HG02571 (cell line): ENCODE results near the gene STKLD1.
"Not testable (repeated sequence)": the region's sequence is repeated elsewhere in the genome, so short reads cannot be mapped to it uniquely, and the experiment has no call there.

Experiments used
- ATAC-seq: cut with Tn5 transposase; IDR thresholded peaks from one replicate; pipeline ENCODE4 v1.9.1; 2021; ENCODE audit warnings: mild to moderate bottlenecking, moderate library complexity; ENCODE audit not compliant: unreplicated experiment

The STKLD1 gene

DNA sequence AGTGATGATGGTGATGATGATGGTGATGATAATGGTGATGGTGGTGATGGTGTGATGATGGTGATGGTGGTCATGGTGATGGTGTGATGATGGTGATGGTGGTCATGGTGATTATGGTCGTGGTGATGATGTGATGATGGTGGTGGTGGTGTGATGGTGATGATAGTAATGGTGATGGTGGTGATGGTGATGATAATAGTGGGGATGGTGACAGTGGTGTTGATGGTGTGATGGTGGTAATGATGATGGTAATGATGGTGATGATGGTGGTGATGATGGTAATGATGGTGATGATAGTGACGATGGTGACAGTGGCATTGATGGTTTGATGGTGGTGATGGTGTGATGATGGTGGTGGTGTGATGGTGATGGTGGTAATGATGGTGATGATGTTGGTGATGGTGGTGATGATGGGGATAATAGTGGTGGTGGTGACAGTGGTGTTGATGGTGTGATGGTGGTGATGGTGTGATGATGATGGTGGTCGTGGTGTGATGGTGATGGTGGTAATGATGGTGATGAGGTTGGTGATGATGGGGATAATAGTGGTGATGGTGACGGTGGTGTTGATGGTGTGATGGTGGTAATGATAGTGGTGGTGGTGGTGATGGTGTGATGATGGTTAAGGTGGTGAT, 6.5 kb downstream of the STKLD1 start:
- no peak for ATAC-seq

GRCh38 chr9:133383438-133383837, 7.3 kb downstream of the STKLD1 start:
- ATAC-seq: no peak

DNA sequence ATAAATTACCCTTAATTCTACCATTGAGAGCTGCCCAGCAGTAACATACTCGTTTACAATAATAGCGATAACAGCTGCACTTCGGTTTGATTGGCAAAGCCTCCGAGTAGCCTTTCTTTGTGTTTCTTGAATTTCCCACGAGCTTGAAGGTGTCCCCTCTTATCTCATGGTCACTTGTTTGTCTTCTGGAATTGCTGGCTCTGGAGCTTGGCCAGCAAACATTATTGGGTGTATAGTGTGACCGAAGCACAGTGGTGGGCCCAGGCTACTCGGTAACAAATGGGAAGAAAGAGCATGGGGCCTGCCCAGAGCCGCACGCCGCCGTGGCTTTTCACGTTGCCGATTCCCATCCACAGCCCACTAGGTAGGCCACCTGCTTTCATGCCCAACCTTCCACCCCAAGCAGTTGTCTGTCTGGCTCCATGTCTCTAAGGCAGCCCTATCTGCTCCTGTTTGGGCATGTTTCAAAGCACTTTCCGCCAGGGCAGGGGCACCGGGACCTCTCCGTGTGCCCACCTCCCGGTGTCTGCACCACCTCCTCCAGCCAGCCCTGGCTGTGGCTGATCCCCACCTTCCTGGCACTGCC, 8.7 kb downstream of the STKLD1 start:
- no peak for ATAC-seq

GRCh38 chr9:133385452-133385851, 9.3 kb downstream of the STKLD1 start:
- ATAC-seq: no peak

- no peak for ATAC-seq
Observed at GRCh38 chr9:133386338-133386737, 10.2 kb downstream of the STKLD1 start.

DNA sequence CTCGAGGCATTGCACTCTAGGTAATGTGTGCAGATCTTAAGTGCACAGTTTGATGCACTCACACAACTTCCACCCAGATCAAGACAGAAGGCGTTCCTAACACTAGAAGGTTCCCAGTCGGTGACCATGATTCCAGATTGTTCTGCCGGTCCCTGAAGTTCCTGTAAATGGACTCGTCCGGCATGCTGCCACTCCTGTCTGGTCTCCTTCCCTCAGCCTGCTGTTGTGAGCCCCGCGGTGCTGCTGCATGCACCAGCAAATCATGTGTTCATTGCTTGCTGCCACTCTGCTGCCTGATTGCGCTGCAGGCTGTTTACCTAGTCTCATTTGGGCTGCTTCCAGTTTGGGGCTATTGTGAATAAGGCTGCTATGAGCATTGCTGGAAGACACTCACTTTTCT, 11.5 kb downstream of the STKLD1 start:
- no peak for ATAC-seq

- no peak for ATAC-seq
Observed at GRCh38 chr9:133389025-133389557, 12.9 kb downstream of the STKLD1 start.

DNA sequence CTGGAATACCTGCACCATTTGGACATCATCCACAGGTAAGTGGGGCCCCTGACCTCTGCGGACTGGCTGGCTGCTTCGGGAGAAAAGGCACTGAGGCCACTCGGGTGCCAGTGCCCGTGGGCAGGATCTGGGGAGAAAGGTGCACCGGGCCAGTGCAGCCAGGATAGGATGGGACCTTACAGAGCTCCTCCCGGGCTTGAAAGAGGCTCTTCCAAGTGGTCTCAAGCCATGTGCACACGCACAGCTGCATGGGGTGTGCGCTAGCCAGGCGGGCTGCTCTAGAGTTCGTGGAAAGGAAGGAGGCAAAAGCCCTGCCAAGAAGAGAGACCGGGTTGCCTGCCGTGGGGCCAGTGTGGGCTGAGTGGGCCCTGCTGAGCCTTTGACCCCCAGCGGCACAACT, 13.4 kb downstream of the STKLD1 start:
- ATAC-seq: no peak

- no peak for ATAC-seq
Observed at GRCh38 chr9:133390713-133391112, 14.5 kb downstream of the STKLD1 start.

DNA sequence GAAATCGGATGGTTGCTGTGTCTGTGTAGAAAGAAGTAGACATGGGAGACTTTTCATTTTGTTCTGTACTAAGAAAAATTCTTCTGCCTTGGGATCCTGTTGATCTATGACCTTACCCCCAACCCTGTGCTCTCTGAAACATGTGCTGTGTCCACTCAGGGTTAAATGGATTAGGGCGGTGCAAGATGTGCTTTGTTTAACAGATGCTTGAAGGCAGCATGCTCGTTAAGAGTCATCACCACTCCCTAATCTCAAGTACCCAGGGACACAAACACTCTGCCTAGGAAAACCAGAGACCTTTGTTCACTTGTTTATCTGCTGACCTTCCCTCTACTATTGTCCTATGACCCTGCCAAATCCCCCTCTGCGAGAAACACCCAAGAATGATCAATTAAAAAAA, 15.3 kb downstream of the STKLD1 start:
- ATAC-seq: not testable (repeated sequence)

GRCh38 chr9:133392308-133392707, 16.1 kb downstream of the STKLD1 start:
- ATAC-seq: not testable (repeated sequence)

DNA sequence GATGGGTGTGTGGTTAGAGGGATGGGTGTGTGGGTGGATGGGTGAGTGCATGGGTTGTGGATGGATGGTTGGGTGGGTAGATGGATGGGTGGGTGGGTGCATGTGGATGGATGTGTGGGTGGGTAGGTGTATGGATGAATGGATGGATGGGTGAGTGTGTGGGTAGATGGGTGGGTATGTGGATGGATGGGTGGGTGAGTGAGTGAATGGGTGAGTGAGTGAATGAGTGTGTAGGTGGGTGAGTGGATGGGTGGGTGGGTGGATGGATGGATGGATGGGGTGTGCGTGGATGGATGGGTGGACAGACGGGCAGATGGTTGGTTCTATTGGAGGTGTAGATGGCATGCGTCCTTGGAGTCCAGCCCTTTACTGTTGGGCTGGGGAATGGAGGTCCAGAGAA, 17.2 kb downstream of the STKLD1 start:
- ATAC-seq: no peak

DNA sequence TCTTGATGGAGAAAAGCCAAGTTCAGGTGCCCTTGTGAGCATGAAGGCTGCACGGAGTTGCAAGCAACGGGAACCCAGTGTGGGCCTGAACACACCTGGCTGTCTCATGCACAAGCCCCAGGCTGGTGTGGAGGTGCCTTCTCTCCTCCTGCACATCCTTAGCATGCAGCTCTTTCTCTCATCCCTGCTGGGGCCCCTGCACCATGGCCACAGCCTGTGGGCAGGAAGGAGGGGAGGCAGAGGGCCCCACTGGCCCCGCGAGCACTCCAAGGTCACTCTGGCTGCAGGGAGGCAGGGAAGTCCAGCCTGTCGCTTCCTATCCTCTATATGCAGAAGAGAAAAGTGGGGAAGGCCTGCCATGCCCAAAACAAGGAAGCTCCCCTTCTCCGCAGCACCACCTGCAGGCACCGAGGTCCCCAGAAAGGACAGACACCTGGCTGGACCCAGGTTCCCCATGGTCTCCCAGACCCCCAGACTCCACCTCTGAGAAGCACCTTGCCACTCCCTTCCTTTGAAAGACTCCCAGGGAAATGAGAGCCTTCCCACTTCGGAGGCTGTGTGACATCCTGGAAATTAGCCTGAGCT, 18.6 kb downstream of the STKLD1 start:
- no peak for ATAC-seq

- ATAC-seq: no peak
Observed at GRCh38 chr9:133396952-133397351, 20.8 kb downstream of the STKLD1 start.

DNA sequence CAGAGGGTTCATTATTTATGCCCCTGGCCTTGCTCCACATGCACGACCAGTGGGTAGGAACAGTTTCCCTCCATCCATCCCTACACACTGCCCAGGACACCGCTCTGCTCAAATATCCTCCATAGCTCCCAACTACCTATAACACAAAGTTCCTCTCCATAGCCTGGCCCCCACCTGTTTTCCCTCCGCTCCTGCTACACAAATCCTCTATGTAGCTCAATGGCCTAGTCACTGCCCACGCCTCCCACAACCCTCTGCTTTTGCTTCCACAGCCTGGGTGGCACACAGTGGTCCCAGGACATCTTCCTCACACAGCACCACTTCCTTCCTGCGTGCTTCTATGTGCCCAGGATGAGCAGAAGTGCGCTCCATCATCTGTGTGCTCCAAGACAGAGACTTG, 21.2 kb downstream of the STKLD1 start:
- ATAC-seq: no peak

DNA sequence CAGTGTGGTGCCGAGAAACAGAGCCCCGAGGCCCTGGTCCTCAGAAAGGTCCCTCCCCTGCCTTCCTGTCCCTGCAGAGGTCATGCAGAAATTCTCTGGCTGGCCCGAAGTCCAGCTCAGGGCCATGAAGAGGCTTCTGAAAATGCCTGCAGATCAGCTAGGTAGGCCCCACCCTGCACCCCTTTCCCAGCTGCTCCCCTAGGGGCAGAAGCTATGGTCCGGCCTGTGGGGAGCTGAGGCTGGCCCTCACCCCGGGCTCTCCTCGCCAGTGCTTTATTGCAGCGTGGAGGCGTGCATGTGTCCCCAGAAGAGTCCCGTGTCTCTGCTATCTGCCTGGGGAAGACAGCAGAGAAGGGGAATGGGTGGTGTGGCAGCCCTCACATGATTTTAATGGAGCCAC, 21.7 kb downstream of the STKLD1 start:
- no peak for ATAC-seq

DNA sequence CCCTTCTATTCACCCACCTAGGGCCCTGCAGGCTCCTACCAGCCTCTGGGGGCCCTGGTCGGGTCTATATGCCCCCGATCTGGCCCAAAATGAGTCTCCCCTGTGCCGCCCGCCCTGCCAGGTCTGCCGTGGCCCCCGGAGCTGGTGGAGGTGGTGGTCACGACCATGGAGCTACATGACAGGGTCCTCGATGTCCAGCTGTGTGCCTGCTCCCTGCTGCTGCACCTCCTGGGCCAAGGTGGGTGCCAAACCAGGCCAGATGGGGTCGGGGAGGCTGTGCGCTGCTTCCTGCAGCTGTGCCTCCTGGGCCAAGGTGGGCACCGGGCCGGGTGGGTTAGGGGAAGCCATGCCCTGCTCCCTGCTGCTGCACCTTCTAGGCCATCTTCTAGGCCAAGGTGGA, 24.1 kb downstream of the STKLD1 start:
- ATAC-seq: no peak

DNA sequence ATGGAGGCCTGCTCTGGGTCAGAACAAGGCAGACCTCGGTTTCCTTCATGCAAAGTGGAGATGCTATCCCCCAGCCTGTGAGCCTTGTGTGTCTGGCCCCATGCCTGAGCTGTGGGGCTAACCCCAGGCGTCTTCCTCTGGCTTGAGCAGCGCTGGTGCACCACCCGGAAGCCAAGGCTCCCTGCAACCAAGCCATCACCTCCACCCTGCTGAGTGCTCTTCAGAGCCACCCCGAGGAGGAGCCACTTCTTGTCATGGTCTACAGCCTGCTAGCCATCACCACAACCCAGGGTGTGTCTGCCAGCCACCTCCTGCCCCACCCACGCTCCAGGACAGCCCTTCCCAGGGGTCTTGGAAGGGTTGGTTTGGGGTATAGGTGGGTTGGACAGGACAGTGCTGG, 25.4 kb downstream of the STKLD1 start:
- ATAC-seq: no peak

DNA sequence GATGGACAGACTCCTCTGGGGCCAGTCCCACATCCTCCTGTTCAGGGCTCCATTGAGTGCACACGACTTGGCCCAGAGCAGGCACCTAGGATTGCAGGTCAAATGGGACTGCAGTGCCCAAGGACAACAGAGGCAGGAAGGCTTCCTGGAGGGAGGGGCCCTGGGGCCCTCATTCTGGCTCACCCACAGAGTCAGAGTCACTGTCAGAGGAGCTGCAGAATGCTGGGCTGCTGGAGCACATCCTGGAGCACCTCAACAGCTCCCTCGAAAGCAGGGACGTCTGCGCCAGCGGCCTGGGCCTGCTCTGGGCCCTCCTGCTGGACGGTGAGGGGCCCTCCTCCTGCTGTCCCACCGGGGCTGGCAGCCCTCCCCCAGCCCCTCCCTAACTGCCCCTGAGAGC, 26.5 kb downstream of the STKLD1 start:
- ATAC-seq: no peak

GRCh38 chr9:133403766-133404453, 27.7 kb downstream of the STKLD1 start:
- ATAC-seq: no peak

- ATAC-seq: no peak
Observed at GRCh38 chr9:133404454-133405002, 28.4 kb downstream of the STKLD1 start.
